ENCODE measurements around the gene TEX38. TPM values are rescaled to one million over a fixed set of nuclear protein-coding genes. Genes with fewer than 3 reads are reported as not detected.

TEX38 gene
- total RNA-seq, 2 experiments from 2014 or later = not detected

GRCh38 chr1:46655848-46656247 lies 15.8 kb upstream of the TEX38 start:
- H3K36me3 ChIP-seq (ENCODE audit: insufficient read depth, low read length) = peaks cover 61% of the 10 kb centered on the region
- peaks cover 2% of the 10 kb centered on the region for H3K9me3 Mint-ChIP-seq
- no peak overlapping the region for H3K4me3 ChIP-seq (ENCODE audit: low read length)
- no peak overlapping the region for H3K27ac Mint-ChIP-seq
- POLR2A ChIA-PET = no interaction called here
- no peak overlapping the region for H3K4me3 Mint-ChIP-seq
- H3K4me1 Mint-ChIP-seq (ENCODE audit: low read depth) = no peaks in the 10 kb centered on the region
- no peak for ATAC-seq (ENCODE audit: poor library complexity)
- CTCF ChIA-PET = no interaction called here
- H3K4me1 ChIP-seq (ENCODE audit: insufficient read depth, low read length) = no peaks in the 10 kb centered on the region
- H3K27me3 ChIP-seq (ENCODE audit: control insufficient read depth in 1 of 2, insufficient read depth in 2 of 2, low read length in 2 of 2) = no peaks in the 10 kb centered on the region
- no peak for TF ChIP-seq CTCF (IDR thresholded peaks at IDR 0.05)
- no peaks in the 10 kb centered on the region for H3K27me3 Mint-ChIP-seq
- H3K36me3 Mint-ChIP-seq (ENCODE audit: low read depth) = peaks cover 92% of the 10 kb centered on the region
- intact Hi-C loops (cut with DNase I, micrococcal nuclease) = no loop called here
- no peak overlapping the region for H3K27ac ChIP-seq (ENCODE audit: low read depth in 1 of 2, low read length in 2 of 2)
- no peaks in the 10 kb centered on the region for H3K9me3 ChIP-seq (ENCODE audit: control insufficient read depth in 1 of 2, insufficient read depth in 1 of 2, low read length in 2 of 2)
- DNase-seq = no peak

DNA sequence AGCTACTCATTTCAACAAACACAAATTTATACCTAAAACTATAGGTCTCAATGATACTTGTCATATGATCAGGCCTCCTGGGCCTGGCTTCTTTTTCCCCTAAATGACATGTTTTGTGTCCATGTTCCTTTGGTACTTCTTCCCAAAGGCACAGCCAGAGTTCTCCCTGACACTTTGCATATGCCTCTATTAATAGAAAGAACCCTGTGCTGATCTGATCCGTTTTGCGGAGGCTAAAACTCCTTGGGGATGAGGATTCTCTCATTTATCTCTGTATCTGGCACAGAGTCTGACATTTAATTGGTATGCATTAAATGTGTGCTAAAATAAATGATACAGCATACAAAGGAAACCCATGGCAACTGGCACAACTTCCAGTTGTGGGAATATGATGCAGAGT lies 15.0 kb upstream of the TEX38 start:
- Mint-ChIP-seq H3K27me3 (no peaks in the 10 kb centered on the region), H3K4me1 (ENCODE audit: low read depth) (no peaks in the 10 kb centered on the region), H3K36me3 (ENCODE audit: low read depth) (peaks cover 91% of the 10 kb centered on the region), H3K9me3 (peaks cover 2% of the 10 kb centered on the region), H3K4me3 (no peak overlapping the region), H3K27ac (no peak overlapping the region)
- POLR2A ChIA-PET = no interaction called here
- Histone ChIP-seq H3K9me3 (ENCODE audit: control insufficient read depth in 1 of 2, insufficient read depth in 1 of 2, low read length in 2 of 2) (no peaks in the 10 kb centered on the region), H3K4me3 (ENCODE audit: low read length) (no peak overlapping the region), H3K27ac (ENCODE audit: low read depth in 1 of 2, low read length in 2 of 2) (no peak overlapping the region), H3K27me3 (ENCODE audit: control insufficient read depth in 1 of 2, insufficient read depth in 2 of 2, low read length in 2 of 2) (no peaks in the 10 kb centered on the region), H3K36me3 (ENCODE audit: insufficient read depth, low read length) (peaks cover 61% of the 10 kb centered on the region), H3K4me1 (ENCODE audit: insufficient read depth, low read length) (no peaks in the 10 kb centered on the region)
- CTCF ChIA-PET = no interaction called here
- ATAC-seq (ENCODE audit: poor library complexity) (no peak), DNase-seq (no peak)
- no peak for TF ChIP-seq CTCF (IDR thresholded peaks at IDR 0.05)
- intact Hi-C loops (cut with DNase I, micrococcal nuclease) = no loop called here

DNA sequence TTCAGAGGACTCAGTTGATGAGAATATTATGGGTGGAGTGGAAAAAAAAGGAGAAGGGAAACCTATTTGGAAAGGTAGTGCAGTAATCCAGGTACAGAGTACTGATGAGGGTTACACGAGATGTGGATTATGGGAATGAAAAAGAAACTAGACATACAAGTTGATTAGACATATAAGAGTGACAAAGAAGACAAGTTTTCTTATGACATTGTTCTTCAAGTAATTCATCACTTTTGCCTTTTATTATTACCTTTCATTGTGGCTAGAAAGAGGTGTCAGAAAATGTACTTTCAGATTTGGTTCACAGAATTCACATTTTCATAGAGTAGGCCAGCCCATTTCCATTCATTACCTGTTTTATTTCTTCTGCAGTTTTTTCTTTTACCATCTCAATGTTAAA lies 13.9 kb upstream of the TEX38 start:
- ChIA-PET POLR2A (no interaction called here), CTCF (no interaction called here)
- no peak overlapping the region for H3K4me3 Mint-ChIP-seq

More for the DNA sequence above, 13.9 kb upstream of the TEX38 start:
- ATAC-seq (ENCODE audit: poor library complexity) (no peak), DNase-seq (no peak)
- Mint-ChIP-seq H3K4me1 (ENCODE audit: low read depth) (no peaks in the 10 kb centered on the region), H3K27me3 (no peaks in the 10 kb centered on the region), H3K27ac (no peak overlapping the region), H3K9me3 (peaks cover 2% of the 10 kb centered on the region), H3K36me3 (ENCODE audit: low read depth) (peaks cover 85% of the 10 kb centered on the region)
- H3K27me3 ChIP-seq (ENCODE audit: control insufficient read depth in 1 of 2, insufficient read depth in 2 of 2, low read length in 2 of 2) = no peaks in the 10 kb centered on the region
- TF ChIP-seq CTCF (IDR thresholded peaks at IDR 0.05) = no peak
- intact Hi-C loops (cut with DNase I, micrococcal nuclease) = no loop called here
- H3K27ac ChIP-seq (ENCODE audit: low read depth in 1 of 2, low read length in 2 of 2) = no peak overlapping the region
- H3K4me3 ChIP-seq (ENCODE audit: low read length) = no peak overlapping the region
- H3K9me3 ChIP-seq (ENCODE audit: control insufficient read depth in 1 of 2, insufficient read depth in 1 of 2, low read length in 2 of 2) = no peaks in the 10 kb centered on the region
- peaks cover 52% of the 10 kb centered on the region for H3K36me3 ChIP-seq (ENCODE audit: insufficient read depth, low read length)
- no peaks in the 10 kb centered on the region for H3K4me1 ChIP-seq (ENCODE audit: insufficient read depth, low read length)

Measured in CD4-positive, alpha-beta T cell (primary cell).